Motor neuron (in vitro differentiated cells): ENCODE results near the gene UNCX. TPM values are rescaled to one million over a fixed set of nuclear protein-coding genes. Genes with fewer than 3 reads are reported as not detected.

ENCODE experiments used
- ATAC-seq, 8 experiments: fragments of 200-7000 bp; cut with Tn5 transposase; replicated peaks in 6 of 8; 2 replicates each; pipeline ENCODE4 v1.8.0; 2021; ENCODE audit warnings: mild to moderate bottlenecking in 8 of 8, moderate library complexity in 8 of 8
- H3K27ac ChIP-seq, 2 donors: fragments of 250-450 bp; sonication (Bioruptor Pico); 2 replicates each; pipeline ENCODE4 v1.9.0; 2021; ENCODE audit warnings: antibody characterized with exemption in 2 of 2, mild to moderate bottlenecking in 2 of 2, moderate library complexity in 1 of 2
- H3K4me1 ChIP-seq, 2 donors: fragments of 250-450 bp; sonication (Bioruptor Pico); replicated peaks in 1 of 2; 2 replicates each; pipeline ENCODE4 v1.6.1; 2021; ENCODE audit warnings: antibody characterized with exemption in 2 of 2, mild to moderate bottlenecking in 2 of 2, moderate library complexity in 1 of 2
- H3K4me3 ChIP-seq, 5 donors: fragments of 250-450 bp; sonication (Bioruptor Pico); 2 replicates each; pipeline ENCODE4 v1.9.0; 2021; ENCODE audit warnings: antibody characterized with exemption in 5 of 5, mild to moderate bottlenecking in 5 of 5, moderate library complexity in 4 of 5
- WGBS, 10 experiments: fragments of 450-650 bp; shearing (Covaris generic); methylation state at CpG; one replicate each; pipeline ENCODE4 v1.0.0; 2022; 5-methylcytosine and 5-hydroxymethylcytosine counted together
- in situ Hi-C, 9 experiments: fragments of 400-800 bp; cut with MboI; loops; one replicate each; pipeline ENCODE4 v1.15.0; 2021; ENCODE audit warnings: low sequenced_read_pairs in 9 of 9, low pct_unique_long_range_greater_than_20kb in 2 of 9; ENCODE audit not compliant: unreplicated experiment in 9 of 9
- total RNA-seq, 8 experiments: library from RNA; unstranded; fragments of 300-600 nt; gene quantifications; 2 replicates each; pipeline versions ENCODE4 v1.2.3 to v1.2.4, GENCODE V29; 2022

The UNCX gene
- total RNA-seq, 8 experiments from 2014 or later: 0.13 to 0.38 (median 0.18) TPM; not detected in 4

- no peak overlapping the region for H3K4me3 ChIP-seq
- H3K27ac ChIP-seq: no peak overlapping the region
Measured at GRCh38 chr7:1229956-1230355, 2.7 kb upstream of the UNCX start.

DNA sequence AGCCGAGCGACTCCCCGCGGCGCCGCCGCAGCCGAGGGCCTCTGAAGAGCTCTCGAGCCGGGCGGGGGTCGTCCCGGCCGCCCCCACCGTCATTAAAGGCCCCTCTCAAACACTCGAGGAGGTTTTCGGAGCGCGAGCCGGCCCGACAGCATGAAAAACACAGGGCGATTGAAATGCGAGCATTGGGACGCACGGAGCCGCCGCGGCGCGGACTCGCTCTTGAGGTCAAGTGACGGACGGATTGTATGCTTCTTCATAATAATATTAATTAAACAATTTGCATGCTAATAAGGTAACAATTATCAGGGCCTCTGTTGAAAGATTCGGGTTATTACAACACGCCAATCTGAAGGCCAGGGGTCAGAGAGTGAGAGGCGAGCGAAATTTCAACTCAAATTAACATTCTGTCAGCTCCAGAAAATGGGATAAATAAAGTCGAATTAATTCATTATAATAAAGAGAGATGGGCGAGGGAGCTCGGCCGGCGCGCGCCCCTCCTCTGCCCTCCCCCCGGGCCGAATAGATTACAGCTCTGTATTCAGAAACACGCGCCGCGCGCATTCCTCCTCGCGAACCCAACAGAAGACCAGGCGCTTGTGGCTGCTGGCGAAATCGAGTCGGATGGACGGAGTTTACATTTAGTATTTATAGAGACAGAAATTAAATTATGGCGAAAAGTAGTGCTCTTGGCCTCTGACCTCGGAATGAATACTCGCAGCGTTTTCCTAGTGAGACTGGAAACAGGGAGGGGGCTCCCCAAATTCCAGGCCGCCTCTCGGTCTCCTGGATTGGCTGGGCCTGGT is 2.1 kb upstream of the UNCX start:
- Histone ChIP-seq H3K4me1 (no peaks in the 10 kb centered on the region), H3K4me3 (no peak overlapping the region), H3K27ac (no peak overlapping the region)
- WGBS, 10 experiments: 0 to 25% (median 4%) methylated on average over 6 to 34 of the region's 64 CpGs; no CpG with 5 or more reads in 3 of the 10 experiments
- in situ Hi-C loops: no loop called here
- no peak for ATAC-seq

More at GRCh38 chr7:1229956-1230355, 2.7 kb upstream of the UNCX start:
- ATAC-seq: no peak
- WGBS, 10 experiments: no CpG with 5 or more reads among the region's 37 CpGs
- in situ Hi-C loops: no loop called here
- H3K4me1 ChIP-seq: no peaks in the 10 kb centered on the region

GRCh38 chr7:1231214-1232102 is 1.2 kb upstream of the UNCX start:
- no peak overlapping the region for H3K4me3 ChIP-seq
- ATAC-seq: no peak

GRCh38 chr7:1232103-1232466 is 587 bp upstream of the UNCX start:
- no peak overlapping the region for H3K4me3 ChIP-seq
- WGBS, 10 experiments: 0 to 25% (median 0%) methylated on average over 2 to 7 of the region's 12 CpGs; no CpG with 5 or more reads in 5 of the 10 experiments
- in situ Hi-C loops: no loop called here
- ATAC-seq: no peak
- no peaks in the 10 kb centered on the region for H3K4me1 ChIP-seq
- no peak overlapping the region for H3K27ac ChIP-seq

More at GRCh38 chr7:1231214-1232102, 1.2 kb upstream of the UNCX start:
- Histone ChIP-seq H3K4me1 (no peaks in the 10 kb centered on the region), H3K27ac (no peak overlapping the region)
- in situ Hi-C loops: no loop called here
- 0 to 22% (median 0%) methylated on average over 1 to 10 of the region's 40 CpGs; no CpG with 5 or more reads in 3 of the 10 experiments for WGBS, 10 experiments

DNA sequence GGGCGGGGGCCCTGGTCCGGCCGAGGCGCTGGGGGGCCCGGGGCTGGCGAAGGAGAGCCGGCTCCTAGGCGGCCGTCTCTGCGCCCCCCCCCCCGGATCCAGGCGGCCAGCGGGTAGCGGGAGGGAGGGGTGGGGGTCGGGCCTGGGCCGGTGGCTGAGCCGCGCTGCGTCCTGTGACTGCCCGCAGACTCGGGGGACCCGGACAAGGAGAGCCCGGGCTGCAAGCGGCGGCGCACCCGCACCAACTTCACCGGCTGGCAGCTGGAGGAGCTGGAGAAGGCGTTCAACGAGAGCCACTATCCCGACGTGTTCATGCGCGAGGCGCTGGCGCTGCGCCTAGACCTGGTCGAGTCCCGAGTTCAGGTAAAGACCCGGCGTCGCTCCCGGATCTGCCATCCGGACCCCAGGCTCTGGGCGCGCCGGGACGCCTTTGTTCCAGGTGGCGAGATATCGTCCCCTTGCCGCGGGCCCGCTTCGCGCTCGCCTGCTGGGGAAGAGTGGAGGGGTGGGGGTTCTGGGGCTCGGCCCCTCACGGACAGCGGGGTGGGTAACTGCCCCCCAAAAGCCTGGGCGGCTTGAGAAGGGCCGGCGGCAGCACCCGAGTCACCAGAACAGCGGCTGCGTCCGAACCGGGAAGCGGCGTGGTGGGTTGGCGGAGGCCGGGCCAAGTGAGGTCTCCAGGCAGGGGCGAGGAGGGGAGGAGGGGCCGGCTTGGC is 819 bp downstream of the UNCX start:
- H3K4me1 ChIP-seq: no peaks in the 10 kb centered on the region
- no CpG with 5 or more reads among the region's 73 CpGs for WGBS, 10 experiments
- in situ Hi-C loops: no loop called here
- ATAC-seq: no peak
- H3K27ac ChIP-seq: no peak overlapping the region
- H3K4me3 ChIP-seq: no peak overlapping the region

GRCh38 chr7:1234049-1234880 is 1.6 kb downstream of the UNCX start:
- no peak overlapping the region for H3K4me3 ChIP-seq
- no peaks in the 10 kb centered on the region for H3K4me1 ChIP-seq
- in situ Hi-C loops: no loop called here
- WGBS, 10 experiments: 0 to 28% (median 5%) methylated on average over 2 to 20 of the region's 30 CpGs
- ATAC-seq: no peak
- no peak overlapping the region for H3K27ac ChIP-seq

GRCh38 chr7:1234881-1235500 is 2.3 kb downstream of the UNCX start:
- no peak for ATAC-seq
- in situ Hi-C loops: no loop called here
- Histone ChIP-seq H3K4me1 (no peaks in the 10 kb centered on the region), H3K27ac (no peak overlapping the region), H3K4me3 (no peak overlapping the region)
- WGBS, 10 experiments: 0 to 20% (median 6%) methylated on average over 1 to 18 of the region's 37 CpGs; no CpG with 5 or more reads in 4 of the 10 experiments

DNA sequence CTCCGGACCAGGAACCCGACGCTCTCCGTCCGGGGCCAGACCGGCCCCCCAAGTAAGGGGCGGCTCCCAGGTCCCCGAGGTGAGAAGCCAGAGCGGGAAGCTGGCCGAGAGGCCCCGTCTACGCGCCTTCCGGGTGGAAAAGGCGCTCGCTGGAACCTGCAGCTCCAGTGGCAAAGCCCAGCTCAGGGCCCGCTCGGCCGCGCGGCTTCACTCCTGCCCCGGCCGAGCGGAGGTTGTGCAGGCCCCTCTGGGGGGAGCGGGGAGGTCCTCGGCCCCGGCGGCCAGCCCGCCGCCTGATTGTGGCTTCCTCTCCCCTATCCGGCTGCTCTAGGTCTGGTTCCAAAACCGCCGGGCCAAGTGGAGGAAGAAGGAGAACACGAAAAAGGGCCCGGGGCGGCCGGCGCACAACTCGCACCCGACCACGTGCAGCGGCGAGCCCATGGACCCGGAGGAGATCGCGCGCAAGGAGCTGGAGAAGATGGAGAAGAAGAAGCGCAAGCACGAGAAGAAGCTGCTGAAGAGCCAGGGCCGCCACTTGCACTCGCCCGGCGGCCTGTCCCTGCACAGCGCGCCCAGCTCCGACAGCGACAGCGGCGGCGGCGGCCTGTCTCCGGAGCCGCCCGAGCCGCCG is 2.9 kb downstream of the UNCX start:
- Histone ChIP-seq H3K27ac (no peak overlapping the region), H3K4me3 (no peak overlapping the region), H3K4me1 (no peaks in the 10 kb centered on the region)
- in situ Hi-C loops: no loop called here
- 0 to 10% (median 3%) methylated on average over 1 to 18 of the region's 66 CpGs; no CpG with 5 or more reads in 5 of the 10 experiments for WGBS, 10 experiments
- peak in 1 of 8 experiments; percentile 22 for ATAC-seq

DNA sequence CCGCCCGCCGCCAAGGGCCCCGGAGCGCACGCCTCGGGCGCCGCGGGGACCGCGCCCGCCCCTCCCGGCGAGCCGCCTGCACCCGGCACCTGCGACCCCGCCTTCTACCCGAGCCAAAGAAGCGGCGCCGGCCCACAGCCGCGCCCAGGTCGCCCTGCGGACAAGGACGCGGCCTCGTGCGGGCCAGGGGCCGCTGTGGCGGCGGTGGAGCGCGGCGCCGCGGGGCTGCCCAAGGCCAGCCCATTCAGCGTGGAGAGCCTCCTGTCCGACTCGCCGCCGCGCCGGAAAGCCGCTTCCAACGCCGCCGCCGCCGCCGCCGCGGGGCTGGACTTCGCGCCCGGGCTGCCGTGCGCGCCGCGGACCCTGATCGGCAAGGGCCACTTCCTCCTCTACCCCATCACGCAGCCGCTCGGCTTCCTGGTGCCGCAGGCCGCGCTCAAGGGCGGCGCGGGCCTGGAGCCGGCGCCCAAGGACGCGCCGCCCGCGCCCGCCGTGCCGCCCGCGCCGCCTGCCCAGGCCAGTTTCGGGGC is 3.5 kb downstream of the UNCX start:
- no peak overlapping the region for H3K27ac ChIP-seq
- in situ Hi-C loops: no loop called here
- peak in 1 of 8 experiments; percentile 30 for ATAC-seq
- H3K4me1 ChIP-seq: no peaks in the 10 kb centered on the region
- 0 to 1% (median 1%) methylated on average over 9 to 42 of the region's 87 CpGs; no CpG with 5 or more reads in 6 of the 10 experiments for WGBS, 10 experiments
- no peak overlapping the region for H3K4me3 ChIP-seq

GRCh38 chr7:1236831-1237701 is 4.4 kb downstream of the UNCX start:
- WGBS, 10 experiments: 0 to 3% (median 0%) methylated on average over 2 to 20 of the region's 83 CpGs; no CpG with 5 or more reads in 2 of the 10 experiments
- Histone ChIP-seq H3K4me1 (no peaks in the 10 kb centered on the region), H3K4me3 (no peak overlapping the region), H3K27ac (no peak overlapping the region)
- peak in 1 of 8 experiments; percentile 7 for ATAC-seq
- in situ Hi-C loops: no loop called here
